Fibroblast of skin of right quadriceps (primary cell): ENCODE results near the gene NUBPL.
"Not testable (repeated sequence)": the region's sequence is repeated elsewhere in the genome, so short reads cannot be mapped to it uniquely, and the experiment has no call there.

Source experiments
- DNase-seq: peaks from one replicate; pipeline ENCODE4 v3.0.0-alpha.2; 2013

NUBPL gene

DNA sequence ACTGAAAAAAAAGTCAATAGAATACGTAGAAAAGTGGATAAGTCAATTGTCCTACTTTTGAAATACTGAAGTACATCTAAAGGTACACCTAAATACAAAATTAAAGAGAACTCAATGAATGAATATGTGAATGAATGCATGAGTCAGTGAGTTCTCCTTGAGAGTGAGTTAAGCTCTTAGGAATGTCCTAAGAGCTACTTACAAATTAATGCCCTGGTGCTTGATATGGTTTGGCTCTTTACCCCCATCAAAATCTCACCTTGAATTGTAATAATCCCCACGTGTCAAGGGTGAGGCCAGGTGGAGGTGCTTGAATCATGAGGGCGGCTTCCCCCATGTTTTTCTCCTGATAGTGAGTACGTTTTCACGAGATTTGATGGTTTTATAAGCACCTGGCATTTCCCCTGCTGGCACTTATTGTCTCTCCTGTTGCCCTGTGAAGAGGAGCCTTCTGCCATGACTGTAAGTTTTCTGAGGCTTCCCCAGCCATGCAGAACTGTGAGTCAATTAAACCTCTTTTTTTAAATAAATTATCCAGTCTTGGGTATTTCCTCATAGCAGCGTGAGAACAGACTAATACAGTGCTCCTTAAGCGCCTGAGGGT, 323.7 kb downstream of the NUBPL start:
- DNase-seq: peak; percentile 32

DNA sequence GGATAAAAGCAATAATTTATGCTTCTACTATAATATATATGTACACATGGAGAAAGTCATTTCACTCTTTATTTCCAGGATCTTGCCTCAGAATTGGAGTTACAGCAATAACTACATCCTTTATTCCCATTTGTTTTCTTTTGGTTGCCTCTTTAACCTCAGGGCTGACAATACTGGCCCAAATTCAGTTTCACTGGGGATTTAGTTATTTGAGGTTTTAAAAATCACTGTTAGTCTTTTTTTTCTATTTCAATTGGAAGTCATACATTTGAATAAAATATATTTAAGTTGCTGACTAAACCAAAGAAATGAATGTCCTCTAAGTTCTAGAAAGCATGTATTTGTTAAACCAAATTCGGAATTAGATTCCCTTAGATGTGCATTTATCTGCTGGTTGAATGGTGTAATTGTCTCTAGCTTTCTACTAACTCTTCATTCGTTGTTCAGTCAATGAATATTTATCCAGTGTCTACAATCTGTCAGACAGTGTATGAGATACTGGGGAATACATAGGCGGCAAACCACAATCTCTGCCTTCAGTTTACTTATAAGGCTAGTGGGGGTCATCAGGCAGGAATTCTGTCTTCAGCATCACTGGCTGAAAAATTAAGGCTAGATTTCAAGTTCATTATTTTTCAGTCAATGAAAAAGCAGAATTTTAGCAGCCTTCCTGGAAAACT, 325.1 kb downstream of the NUBPL start:
- DNase-seq: peak; percentile 19

DNA sequence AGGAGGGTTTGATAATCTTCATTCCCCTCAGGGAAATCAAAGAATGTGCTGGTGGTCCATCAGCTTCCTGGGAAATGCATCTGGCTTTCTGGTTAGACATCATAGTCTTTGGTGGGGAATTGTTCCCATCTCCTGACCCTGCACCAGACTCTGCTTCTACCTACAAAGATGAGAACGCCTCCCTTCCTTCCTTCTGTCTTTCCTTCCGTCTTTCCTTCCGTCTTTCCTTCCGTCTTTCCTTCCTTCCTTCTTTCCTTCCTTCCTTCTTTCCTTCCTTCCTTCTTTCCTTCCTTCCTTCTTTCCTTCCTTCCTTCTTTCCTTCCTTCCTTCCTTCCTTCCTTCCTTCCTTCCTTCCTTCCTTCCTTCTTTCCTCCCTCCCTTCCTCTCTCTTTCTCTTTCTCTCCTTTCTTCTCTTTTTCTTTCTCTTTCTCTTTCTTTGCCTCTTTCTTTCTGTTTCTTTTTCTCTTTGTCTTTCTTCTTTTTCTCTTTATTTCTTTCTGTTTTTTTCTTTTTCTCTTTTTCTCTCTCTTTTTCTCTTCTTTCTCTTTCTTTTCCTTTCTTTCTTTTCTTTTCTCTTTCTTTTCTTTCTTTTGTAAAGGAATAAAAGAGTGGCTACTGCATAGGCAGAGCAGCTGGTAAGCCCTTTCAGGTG, 326.9 kb downstream of the NUBPL start:
- no peak for DNase-seq

DNA sequence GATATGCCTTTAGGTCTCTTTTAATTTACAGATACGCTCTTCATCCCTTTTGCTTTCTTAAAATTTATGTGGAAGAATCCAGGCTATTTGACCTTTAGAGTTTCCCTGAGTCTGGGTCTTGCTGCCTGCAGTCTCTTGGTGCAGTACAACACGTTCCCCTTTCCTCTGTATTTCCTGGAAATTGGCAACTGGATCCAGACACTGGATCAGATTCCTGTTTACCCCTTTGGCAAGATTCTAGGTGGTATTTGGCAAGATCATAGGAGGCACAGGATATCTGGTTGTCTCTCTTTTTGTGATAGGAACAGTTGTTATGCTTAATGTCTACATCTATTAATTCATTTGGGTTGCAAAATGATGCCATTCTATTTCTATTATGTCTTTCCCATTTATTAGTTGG, 328.1 kb downstream of the NUBPL start:
- no peak for DNase-seq

DNA sequence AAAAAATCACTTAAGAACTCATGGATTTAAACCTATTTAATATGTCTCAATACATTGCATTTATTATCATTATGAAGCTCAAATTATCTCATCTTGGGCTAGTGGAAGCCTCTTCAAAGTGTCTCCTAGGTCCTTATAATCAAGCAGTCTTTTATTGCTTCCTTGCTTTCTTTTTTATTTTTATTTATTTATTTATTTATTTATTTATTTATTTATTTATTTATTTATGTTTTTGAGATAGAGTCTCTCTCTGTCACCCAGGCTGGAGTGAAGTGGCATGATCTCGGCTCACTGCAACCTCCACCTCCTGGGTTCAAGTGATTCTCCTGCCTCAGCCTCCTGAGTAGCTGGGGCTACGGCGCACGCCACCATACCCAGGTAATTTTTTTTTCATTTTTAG, 329.0 kb downstream of the NUBPL start:
- DNase-seq: not testable (repeated sequence)

DNA sequence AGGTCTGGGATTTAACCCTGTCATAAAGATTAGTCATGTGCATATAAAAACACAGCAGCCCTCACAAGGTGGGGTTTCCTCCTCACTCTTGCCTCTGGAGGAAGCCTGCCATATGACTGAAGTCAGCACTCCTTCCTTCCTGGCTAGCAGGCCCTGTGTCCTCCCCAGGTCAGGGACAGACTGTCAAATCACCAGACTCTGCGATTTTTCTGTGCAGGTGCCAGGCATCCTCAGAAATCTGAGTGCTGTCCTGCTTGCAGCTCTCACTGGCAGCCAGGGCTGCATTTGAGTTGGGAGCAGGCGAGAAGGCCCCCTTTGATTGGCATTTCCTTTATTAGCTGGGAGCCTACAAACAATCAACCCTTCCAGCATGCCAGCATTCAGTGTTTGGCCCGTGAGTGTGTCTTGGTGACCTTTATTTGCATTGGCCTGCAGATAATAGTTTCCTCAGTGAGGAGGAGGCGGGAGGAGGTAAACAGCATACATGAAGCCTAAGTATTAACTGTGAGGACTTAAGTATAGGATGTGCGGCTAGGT, 332.1 kb downstream of the NUBPL start:
- peak; percentile 29 for DNase-seq

DNA sequence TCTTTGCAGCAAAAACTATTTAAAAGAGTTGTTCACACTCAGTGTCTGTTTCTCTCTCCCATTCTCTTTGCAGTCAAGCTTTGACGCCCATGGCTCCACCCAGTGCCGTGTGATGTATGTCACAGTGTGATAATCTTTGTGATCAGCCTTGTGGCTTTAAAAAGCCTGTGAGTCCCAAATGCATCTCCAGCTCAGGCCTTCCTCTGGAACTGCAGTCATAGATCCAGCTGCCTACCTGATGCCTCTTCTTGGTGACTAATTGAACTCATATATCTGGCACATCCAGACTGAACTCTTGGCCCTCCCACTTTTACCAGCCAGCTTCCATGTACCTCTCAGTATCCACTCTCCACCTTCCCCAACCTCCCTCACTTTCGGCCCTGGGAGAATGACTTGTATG, 333.1 kb downstream of the NUBPL start:
- DNase-seq: no peak

DNA sequence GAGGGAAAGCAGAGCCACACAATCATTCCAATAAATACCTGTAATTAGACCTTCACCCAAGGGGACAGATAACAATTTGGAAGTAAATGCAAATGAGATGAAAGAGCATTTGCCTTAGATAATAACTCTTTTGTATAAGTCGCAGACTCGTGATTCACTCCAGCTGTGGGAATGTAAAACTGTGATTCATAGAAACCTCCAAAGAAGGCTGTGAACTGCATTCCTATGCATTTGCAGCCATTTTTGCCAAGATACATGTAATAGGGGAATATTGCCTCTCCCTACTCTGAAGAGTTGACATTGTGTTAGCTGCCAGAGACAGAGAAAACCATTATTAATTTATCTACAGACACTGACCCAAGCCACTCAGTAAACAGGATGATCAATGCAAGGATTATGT, 334.0 kb downstream of the NUBPL start:
- DNase-seq: peak; percentile 85

DNA sequence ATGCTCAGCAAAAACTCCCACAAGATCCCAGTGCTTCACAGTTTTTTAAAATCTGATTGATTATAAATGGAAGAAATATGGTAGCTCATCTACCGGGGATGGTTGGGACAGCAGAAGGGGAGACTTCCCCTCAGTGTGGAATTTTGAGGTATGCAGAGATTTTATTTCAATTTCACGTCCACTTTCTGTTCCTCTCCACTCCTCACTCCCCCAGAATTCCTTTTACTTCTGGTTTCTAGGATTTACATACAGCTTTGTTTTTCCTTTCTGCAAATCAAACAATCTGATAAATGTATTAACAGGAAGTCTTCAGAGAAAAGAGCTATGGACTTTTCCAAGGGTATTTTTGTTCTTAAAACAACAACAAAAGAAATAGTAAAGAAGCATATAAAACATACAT, 334.4 kb downstream of the NUBPL start:
- no peak for DNase-seq

DNA sequence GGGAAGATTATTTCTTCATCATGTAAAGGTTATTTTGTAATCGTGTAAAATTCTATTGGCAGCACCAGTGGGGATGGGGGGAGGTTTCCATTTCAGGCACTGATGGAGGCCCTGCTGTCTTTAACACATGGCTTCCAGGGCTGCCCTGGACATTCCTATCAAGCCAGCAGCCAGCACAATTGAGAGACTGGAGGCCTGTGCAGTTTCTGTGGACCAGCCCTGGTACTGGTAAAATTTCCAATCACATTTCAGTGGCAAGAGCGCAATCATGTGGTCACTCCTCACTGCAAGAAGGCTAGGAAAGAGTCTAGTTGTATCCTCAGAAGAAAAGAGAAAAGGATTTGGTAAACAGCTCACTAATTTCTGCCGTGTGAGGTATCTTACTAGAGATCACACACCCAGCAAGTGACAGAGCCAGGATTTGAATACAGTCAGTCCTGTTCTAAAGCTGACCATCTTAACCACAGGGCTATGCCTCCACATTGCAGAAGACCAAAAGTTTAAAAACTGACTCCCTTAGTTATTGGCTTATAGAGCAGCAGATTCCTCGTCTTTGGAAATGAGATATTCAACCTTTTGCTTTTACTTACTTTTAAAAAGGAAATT, 336.5 kb downstream of the NUBPL start:
- DNase-seq: peak; percentile 25

DNA sequence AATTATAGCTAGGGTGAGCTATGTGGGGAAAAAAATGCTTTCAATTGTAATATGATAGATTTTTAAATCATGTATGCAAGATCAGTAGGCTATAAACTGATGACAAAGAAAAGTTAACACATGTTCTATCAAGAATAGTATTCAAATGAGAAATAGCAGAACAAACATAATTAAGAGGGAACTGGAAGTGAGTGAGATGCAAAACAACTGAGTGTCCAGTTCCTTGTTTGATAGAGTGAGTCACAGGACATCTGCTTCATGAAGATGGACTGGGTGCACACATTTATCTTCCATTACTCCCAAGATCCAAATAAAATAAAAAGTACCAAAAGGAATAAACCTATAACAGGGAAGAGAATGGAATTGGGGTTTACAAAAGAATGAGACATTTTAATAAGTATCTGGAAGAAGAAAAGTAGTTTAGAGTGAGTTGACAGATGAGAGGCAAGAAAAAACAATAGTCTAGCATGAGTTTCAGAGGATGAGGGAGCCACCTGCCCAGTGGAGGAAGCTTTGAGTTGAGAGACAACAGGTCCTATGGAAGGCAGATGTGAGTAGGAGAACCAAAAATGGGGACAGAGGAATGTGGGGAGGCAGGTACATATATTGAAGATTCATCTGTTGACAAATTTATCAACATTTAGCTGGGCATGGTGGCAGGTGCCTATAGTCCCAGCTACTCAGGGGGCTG, 337.8 kb downstream of the NUBPL start:
- no peak for DNase-seq

DNA sequence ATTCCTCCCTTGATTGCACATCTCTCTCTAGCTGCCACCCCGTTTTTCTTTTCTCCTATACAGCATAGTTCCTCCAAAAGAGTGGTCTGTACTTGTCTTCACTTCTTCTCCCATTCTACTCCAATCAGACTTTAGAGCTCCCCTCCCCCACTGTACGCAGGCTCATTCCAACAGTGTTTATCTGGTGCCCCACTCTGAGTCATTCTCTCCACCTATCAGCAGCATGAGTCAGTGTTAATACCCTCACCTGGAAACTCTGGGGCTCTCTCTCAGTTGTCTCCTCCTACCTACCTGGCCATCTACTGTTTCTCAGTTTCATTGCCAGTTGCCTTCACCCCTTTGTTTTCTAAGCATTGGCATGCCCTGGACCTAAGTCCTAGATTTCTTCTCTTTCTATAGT, 340.8 kb downstream of the NUBPL start:
- DNase-seq: no peak

DNA sequence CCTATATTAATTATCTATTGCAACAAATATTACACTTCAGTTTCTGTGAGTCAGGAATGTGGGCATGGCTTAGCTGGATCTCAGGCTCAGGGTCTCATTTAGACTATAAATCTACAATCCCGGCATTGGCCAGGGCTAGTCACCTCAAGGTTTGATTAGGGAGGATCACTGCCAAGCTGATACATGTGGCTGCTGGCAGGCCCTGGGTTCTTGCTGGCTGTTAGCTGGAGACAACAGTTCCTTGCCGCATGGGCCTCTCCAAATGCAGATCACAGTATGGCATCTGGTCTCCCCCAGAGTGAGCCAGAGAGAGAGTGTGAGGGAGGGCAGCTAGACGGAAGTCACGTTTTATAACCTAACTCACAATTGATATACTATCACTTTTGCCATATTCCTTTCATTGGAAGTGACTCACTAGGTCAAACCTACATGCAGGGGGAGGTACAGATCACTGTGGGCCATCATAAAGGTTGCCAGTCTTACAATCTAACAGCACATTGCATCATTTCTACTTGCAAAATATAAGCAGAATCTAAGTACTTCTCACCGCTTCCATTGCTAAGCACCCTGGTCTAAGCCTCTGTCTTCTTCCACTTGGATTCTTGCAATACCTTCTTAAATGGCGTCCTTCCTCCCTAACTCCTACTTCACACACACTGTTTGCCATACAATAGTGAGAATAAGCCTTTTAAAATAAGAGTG, 341.9 kb downstream of the NUBPL start:
- DNase-seq: no peak

DNA sequence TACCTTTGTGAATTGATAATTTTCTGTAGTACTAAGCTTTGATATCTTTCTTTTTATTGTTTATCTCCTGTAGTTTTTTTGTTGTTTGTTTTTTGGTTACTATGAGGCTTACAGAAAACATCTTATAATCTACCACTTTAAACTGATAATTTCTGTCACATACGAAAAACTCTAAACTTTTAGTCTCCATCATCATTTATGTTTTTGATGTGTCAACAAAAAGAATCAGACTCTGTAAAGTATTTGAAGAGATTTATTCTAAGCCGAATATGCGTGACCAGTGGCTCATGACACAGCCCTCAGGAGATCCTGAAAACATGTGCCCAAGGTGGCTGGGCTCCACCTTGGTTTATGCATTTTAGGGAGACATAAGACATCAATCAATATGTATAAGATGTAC, 348.8 kb downstream of the NUBPL start:
- no peak for DNase-seq
